ENCODE data around the gene ENOX1.

The ENOX1 gene

DNA sequence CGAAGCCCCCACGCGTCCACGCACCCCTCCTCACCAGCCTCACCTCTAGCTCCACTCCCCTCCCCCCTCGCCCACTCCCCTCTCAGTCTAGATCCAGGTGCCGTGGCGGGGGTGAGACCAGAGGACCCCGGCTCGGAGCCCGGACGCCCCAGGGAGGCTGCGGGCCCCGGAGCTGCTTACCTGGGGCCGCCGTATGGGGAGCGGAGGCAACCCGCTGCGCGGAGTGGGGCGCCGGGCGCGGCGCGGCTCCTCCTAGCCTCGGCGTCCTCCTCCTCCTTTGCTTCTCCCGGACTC, 353 bp downstream of the ENOX1 start:
- H3K36me3 ChIP-seq (ENCODE audit: insufficient read depth, low read length), result no peaks in the 10 kb centered on the region
- H2AFZ ChIP-seq (ENCODE audit: low read depth, low read length), result no peak overlapping the region
- H3K79me2 ChIP-seq (ENCODE audit: insufficient read depth, low read length), result no peaks in the 10 kb centered on the region
- H3K4me3 ChIP-seq (ENCODE audit: low read depth in 1 of 2, low read length in 2 of 2), result no peak overlapping the region
- TF ChIP-seq, protein P1, sequence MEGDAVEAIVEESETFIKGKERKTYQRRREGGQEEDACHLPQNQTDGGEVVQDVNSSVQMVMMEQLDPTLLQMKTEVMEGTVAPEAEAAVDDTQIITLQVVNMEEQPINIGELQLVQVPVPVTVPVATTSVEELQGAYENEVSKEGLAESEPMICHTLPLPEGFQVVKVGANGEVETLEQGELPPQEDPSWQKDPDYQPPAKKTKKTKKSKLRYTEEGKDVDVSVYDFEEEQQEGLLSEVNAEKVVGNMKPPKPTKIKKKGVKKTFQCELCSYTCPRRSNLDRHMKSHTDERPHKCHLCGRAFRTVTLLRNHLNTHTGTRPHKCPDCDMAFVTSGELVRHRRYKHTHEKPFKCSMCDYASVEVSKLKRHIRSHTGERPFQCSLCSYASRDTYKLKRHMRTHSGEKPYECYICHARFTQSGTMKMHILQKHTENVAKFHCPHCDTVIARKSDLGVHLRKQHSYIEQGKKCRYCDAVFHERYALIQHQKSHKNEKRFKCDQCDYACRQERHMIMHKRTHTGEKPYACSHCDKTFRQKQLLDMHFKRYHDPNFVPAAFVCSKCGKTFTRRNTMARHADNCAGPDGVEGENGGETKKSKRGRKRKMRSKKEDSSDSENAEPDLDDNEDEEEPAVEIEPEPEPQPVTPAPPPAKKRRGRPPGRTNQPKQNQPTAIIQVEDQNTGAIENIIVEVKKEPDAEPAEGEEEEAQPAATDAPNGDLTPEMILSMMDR (IDR thresholded peaks at IDR 0.05; ENCODE audit: borderline replicate concordance, extremely low read depth, low read length, poor library complexity, severe bottlenecking), result no peak
- no peak for TF ChIP-seq EZH2 (IDR thresholded peaks at IDR 0.05; ENCODE audit: borderline replicate concordance, low read depth, low read length, severe bottlenecking)
- no peak overlapping the region for H3K4me2 ChIP-seq (ENCODE audit: insufficient read depth, low read length)
- no peaks in the 10 kb centered on the region for H3K9me3 ChIP-seq (ENCODE audit: insufficient read depth, low read length, severe bottlenecking)
- H3K27me3 ChIP-seq (ENCODE audit: insufficient read depth, low read length, poor library complexity), result peaks cover 3% of the 10 kb centered on the region
- H4K20me1 ChIP-seq (ENCODE audit: insufficient read depth, low read length), result no peaks in the 10 kb centered on the region
- no peak overlapping the region for H3K27ac ChIP-seq (ENCODE audit: low read length)
- H3K4me1 ChIP-seq (ENCODE audit: insufficient read depth, low read length), result no peaks in the 10 kb centered on the region
- ATAC-seq (ENCODE audit: insufficient read depth, low read depth) (no peak), DNase-seq (no peak)
- H3K9ac ChIP-seq (ENCODE audit: low read depth, low read length), result no peak overlapping the region

DNA sequence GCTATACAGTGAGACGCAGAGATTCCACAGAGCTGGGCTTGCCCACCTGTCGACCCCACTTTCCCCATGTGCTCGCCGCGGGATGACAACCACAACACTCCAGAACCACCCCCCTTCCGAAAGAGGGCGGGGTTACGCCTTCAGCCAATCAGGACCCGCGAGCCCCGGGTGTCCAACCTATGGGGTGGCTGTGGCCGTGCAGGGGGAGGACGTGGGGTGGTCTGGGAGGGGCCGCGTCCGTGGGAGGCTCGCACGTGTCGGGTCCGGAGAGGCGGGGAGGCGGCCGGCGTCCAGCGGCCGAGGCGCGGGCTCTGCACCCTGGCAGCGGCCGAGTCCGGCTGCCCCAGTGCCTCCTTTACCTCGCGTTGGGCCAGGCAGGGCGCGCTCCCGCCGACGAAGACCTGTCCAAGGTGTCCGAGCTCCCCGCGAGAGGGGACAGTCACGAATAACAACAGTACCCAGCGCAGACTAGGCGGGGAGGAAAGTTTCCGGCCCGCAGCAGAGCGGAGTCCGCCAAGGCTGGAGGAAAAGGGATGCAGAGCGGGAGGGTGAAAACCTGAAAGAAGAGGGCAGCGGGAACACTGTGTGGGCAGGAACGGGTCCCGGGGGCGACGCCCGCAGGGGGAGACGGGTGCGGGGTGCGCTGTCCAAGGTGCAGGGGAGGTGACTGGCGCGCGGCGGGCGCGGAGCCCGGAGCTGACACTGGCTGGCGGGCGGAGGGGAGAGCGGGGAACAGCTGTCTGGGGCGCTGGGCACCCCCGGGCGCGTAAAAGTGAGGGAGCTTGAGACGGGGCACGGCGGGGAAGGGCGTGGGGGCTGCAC, 911 bp downstream of the ENOX1 start:
- Histone ChIP-seq H3K9me3 (ENCODE audit: insufficient read depth, low read length, severe bottlenecking) (no peaks in the 10 kb centered on the region), H3K4me1 (ENCODE audit: insufficient read depth, low read length) (no peaks in the 10 kb centered on the region), H3K4me2 (ENCODE audit: insufficient read depth, low read length) (no peak overlapping the region), H3K36me3 (ENCODE audit: insufficient read depth, low read length) (no peaks in the 10 kb centered on the region), H3K27me3 (ENCODE audit: insufficient read depth, low read length, poor library complexity) (peaks cover 3% of the 10 kb centered on the region), H3K27ac (ENCODE audit: low read length) (no peak overlapping the region), H3K4me3 (ENCODE audit: low read depth in 1 of 2, low read length in 2 of 2) (no peak overlapping the region), H3K9ac (ENCODE audit: low read depth, low read length) (no peak overlapping the region), H4K20me1 (ENCODE audit: insufficient read depth, low read length) (no peaks in the 10 kb centered on the region), H2AFZ (ENCODE audit: low read depth, low read length) (no peak overlapping the region), H3K79me2 (ENCODE audit: insufficient read depth, low read length) (no peaks in the 10 kb centered on the region)
- TF ChIP-seq, protein P1 (IDR thresholded peaks at IDR 0.05; ENCODE audit: borderline replicate concordance, extremely low read depth, low read length, poor library complexity, severe bottlenecking), result no peak
- no peak for TF ChIP-seq EZH2 (IDR thresholded peaks at IDR 0.05; ENCODE audit: borderline replicate concordance, low read depth, low read length, severe bottlenecking)
- no peak for ATAC-seq (ENCODE audit: insufficient read depth, low read depth)
- no peak for DNase-seq

DNA sequence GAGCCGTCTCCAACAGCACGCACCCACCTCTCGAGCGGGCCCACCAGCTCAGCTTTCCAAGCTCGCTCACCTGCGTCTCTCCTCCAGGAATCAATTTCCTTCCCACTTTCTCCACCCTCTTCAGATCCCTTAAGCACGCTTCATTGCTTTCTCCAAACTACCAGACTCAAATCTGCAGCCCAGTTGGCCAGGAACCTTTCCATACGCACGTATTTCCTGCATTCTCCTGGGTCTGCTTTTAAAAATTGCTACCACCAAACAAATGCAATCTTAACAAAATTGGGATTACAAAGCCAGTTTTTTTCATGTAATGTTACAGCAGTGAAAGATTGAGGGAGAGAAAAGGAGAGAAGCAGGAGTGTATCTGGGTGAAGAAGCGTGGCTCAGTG, 1.5 kb downstream of the ENOX1 start:
- DNase-seq (no peak), ATAC-seq (ENCODE audit: insufficient read depth, low read depth) (no peak)
- Histone ChIP-seq H3K79me2 (ENCODE audit: insufficient read depth, low read length) (no peaks in the 10 kb centered on the region), H2AFZ (ENCODE audit: low read depth, low read length) (no peak overlapping the region), H3K4me1 (ENCODE audit: insufficient read depth, low read length) (no peaks in the 10 kb centered on the region), H3K9me3 (ENCODE audit: insufficient read depth, low read length, severe bottlenecking) (no peaks in the 10 kb centered on the region), H3K36me3 (ENCODE audit: insufficient read depth, low read length) (no peaks in the 10 kb centered on the region), H3K27ac (ENCODE audit: low read length) (no peak overlapping the region), H3K27me3 (ENCODE audit: insufficient read depth, low read length, poor library complexity) (peaks cover 3% of the 10 kb centered on the region), H3K9ac (ENCODE audit: low read depth, low read length) (no peak overlapping the region), H4K20me1 (ENCODE audit: insufficient read depth, low read length) (no peaks in the 10 kb centered on the region), H3K4me3 (ENCODE audit: low read depth in 1 of 2, low read length in 2 of 2) (no peak overlapping the region), H3K4me2 (ENCODE audit: insufficient read depth, low read length) (no peak overlapping the region)
- TF ChIP-seq, protein P1 (IDR thresholded peaks at IDR 0.05; ENCODE audit: borderline replicate concordance, extremely low read depth, low read length, poor library complexity, severe bottlenecking), result no peak
- TF ChIP-seq EZH2 (IDR thresholded peaks at IDR 0.05; ENCODE audit: borderline replicate concordance, low read depth, low read length, severe bottlenecking), result no peak
